ENCODE results near the gene USP16. TPM values are rescaled to one million over a fixed set of nuclear protein-coding genes. Genes with fewer than 3 reads are reported as not detected.

Gene USP16
- total RNA-seq, 2 donors from 2014 or later = 33.3 to 34.2 TPM

- Histone ChIP-seq H3K27ac (no peak overlapping the region), H3K9ac (ENCODE audit: low read depth in 2 of 2, low read length in 2 of 2) (no peak overlapping the region), H3K9me3 (no peaks in the 10 kb centered on the region), H3K36me3 (no peaks in the 10 kb centered on the region), H3K4me1 (no peaks in the 10 kb centered on the region), H3K27me3 (no peaks in the 10 kb centered on the region), H3K4me3 (no peak overlapping the region)
- intact Hi-C loops (cut with DNase I) = no loop called here
- DNase-seq = peak; percentile 29
- no peak for TF ChIP-seq CTCF (IDR thresholded peaks at IDR 0.05)
These were observed 54.6 kb downstream of the USP16 start for GRCh38 chr21:29078869-29079767.

- DNase-seq = no peak
- intact Hi-C loops (cut with DNase I) = loop anchor here (10.0 kb wide), 1 partner anchor 774 kb away; no protein-coding TSS in a partner anchor
- H3K27ac ChIP-seq = no peak overlapping the region
- no peaks in the 10 kb centered on the region for H3K36me3 ChIP-seq
- no peaks in the 10 kb centered on the region for H3K9me3 ChIP-seq
- H3K27me3 ChIP-seq = no peaks in the 10 kb centered on the region
- no peak overlapping the region for H3K9ac ChIP-seq (ENCODE audit: low read depth in 2 of 2, low read length in 2 of 2)
- no peaks in the 10 kb centered on the region for H3K4me1 ChIP-seq
- no peak overlapping the region for H3K4me3 ChIP-seq
- no peak for TF ChIP-seq CTCF (IDR thresholded peaks at IDR 0.05)
These were observed 56.0 kb downstream of the USP16 start for GRCh38 chr21:29080454-29080941.

- peak; percentile 23 for DNase-seq
- no peak overlapping the region for H3K27ac ChIP-seq
- H3K9ac ChIP-seq (ENCODE audit: low read depth in 2 of 2, low read length in 2 of 2) = no peak overlapping the region
- no peaks in the 10 kb centered on the region for H3K36me3 ChIP-seq
- no peak for TF ChIP-seq CTCF (IDR thresholded peaks at IDR 0.05)
- H3K9me3 ChIP-seq = no peaks in the 10 kb centered on the region
- no peaks in the 10 kb centered on the region for H3K27me3 ChIP-seq
- no peaks in the 10 kb centered on the region for H3K4me1 ChIP-seq
- intact Hi-C loops (cut with DNase I) = loop anchor here (10.0 kb wide), 1 partner anchor 773 kb away; no protein-coding TSS in a partner anchor
- no peak overlapping the region for H3K4me3 ChIP-seq
These were observed 57.8 kb downstream of the USP16 start for GRCh38 chr21:29082046-29082815.

DNA sequence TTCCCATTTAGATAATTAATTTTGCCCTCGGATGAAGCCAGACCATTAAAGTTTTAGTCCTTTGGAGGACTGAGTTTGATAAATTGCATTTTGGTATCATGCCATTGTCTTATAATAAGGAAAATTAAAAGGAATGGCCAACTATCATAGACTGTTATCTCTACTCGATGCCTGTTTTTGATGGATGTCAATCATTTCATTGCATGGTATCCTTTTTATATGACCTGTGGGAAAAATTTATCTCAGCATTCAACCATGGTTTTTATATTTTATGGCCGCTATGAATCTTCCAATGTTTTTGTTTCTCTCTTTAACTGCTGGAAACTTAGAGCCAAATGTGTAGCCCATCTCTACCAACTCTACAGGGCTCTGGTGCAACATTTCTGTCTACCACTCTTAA lies 58.8 kb downstream of the USP16 start:
- Histone ChIP-seq H3K4me1 (no peaks in the 10 kb centered on the region), H3K36me3 (no peaks in the 10 kb centered on the region), H3K9me3 (no peaks in the 10 kb centered on the region), H3K27me3 (no peaks in the 10 kb centered on the region), H3K4me3 (no peak overlapping the region), H3K9ac (ENCODE audit: low read depth in 2 of 2, low read length in 2 of 2) (no peak overlapping the region), H3K27ac (no peak overlapping the region)
- intact Hi-C loops (cut with DNase I) = loop anchor here (10.0 kb wide), 1 partner anchor 771 kb away; no protein-coding TSS in a partner anchor
- TF ChIP-seq CTCF (IDR thresholded peaks at IDR 0.05) = no peak
- DNase-seq = no peak

- Histone ChIP-seq H3K27ac (no peak overlapping the region), H3K4me3 (no peak overlapping the region), H3K4me1 (no peaks in the 10 kb centered on the region), H3K36me3 (no peaks in the 10 kb centered on the region), H3K27me3 (no peaks in the 10 kb centered on the region), H3K9ac (ENCODE audit: low read depth in 2 of 2, low read length in 2 of 2) (no peak overlapping the region), H3K9me3 (no peaks in the 10 kb centered on the region)
- no peak for TF ChIP-seq CTCF (IDR thresholded peaks at IDR 0.05)
- intact Hi-C loops (cut with DNase I) = loop anchor here (10.0 kb wide), 1 partner anchor 770 kb away; no protein-coding TSS in a partner anchor
- no peak for DNase-seq
These were observed 59.9 kb downstream of the USP16 start for GRCh38 chr21:29084372-29084771.

All from colonic mucosa (tissue), 4 donors.